C4-2B (cell line): ENCODE data around the gene ATP10D.

Source experiments
- H3K27ac ChIP-seq: fragments of 450-650 bp; 2 replicates; pipeline ENCODE4 v1.5.1; 2017
- CTCF ChIP-seq: fragments of 450-650 bp; conservative IDR thresholded peaks from 2 replicates; pipeline ENCODE4 v1.5.1; 2017; ENCODE audit warnings: mild to moderate bottlenecking
- ZFX ChIP-seq: fragments of 450-650 bp; IDR thresholded peaks from 2 replicates; pipeline ENCODE4 v1.6.1; 2017

ATP10D gene

DNA sequence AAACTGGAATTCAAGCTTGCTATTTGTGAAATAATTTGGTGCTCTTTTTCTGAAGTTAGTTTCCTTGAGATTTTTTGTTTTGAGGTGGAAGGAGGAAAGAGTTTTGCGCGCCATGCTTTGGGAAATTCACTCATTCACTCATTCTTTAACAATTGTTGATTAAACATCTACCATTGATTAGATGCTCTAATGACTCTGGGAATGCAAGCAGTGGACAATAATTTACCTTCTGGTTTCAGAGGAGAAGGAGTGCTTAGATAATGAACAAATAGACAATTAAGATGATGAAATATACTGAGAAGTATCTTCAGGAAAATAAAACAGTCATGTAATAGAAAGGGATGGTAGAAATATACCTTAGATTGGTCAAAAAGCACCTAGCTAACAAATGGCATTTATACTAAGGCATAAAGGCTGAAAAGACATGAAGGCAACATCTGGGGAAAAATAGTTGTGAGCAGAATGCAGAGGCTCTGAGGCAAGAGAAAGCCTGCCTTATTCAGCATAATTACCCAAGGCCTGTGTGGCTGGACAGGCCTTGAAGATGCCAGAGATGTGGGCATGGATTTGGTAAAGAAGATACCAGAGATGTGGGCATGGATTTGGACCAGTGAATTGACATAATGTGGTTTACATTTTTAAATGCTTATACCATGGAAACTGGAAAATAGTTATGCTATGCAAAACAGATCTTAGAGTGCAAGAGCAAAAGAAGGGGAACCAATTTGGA is 18.9 kb upstream of the ATP10D start:
- TF ChIP-seq ZFX (no peak), CTCF (no peak)
- H3K27ac ChIP-seq, result no peak overlapping the region

DNA sequence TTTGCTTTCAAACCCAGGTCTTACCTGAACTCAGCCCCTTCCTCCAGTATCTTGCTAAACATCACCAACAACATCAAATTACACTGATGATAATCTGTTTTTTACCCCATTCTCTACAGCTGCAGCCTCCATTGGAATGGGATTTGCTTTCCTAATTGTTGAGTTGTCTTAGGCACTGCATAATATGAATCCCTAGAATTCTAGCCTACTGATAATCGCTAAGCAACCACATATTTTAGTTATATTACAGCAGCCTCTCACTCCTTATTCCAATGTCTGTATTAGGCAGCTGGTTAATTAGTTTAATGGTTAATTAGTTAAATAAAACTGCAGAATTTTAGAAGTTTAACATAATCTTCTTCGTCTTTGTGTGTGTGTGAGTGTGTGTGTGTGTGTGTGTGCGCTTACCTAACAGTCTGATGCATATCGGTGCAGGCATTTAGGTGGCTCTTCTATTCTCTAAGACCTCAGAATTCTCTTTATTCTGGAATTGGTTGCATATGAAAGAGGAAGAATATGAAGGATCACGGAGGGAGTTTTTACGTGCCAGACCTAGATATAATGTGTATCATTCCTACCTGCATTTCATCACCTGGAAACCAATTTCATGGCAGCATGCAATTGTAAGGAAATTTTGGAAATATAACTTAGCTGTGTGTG is 16.2 kb upstream of the ATP10D start:
- no peak overlapping the region for H3K27ac ChIP-seq
- TF ChIP-seq CTCF (no peak), ZFX (no peak)

- TF ChIP-seq CTCF (no peak), ZFX (no peak)
- H3K27ac ChIP-seq, result no peak overlapping the region
Observed at GRCh38 chr4:47469951-47470350, 15.1 kb upstream of the ATP10D start.

DNA sequence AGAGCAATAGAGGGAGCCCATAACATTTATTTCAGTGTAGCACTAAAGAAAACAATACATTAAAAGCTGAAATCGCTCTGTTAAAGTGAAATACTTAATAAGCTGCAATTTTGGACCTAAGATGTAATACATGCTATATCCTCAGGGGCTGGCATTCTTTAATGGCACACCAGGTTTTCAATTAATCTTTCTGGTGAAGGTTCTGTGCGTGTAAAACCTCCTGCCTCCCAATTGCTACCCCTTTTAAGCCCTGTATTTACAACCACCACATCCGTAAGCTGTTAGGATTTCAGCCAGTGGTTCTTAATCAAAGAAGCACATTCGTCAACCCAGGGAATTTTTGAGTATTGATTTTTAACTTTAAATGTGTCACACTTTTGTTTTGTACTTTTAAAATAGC is 14.0 kb upstream of the ATP10D start:
- no peak for TF ChIP-seq ZFX
- TF ChIP-seq CTCF, result no peak
- no peak overlapping the region for H3K27ac ChIP-seq

DNA sequence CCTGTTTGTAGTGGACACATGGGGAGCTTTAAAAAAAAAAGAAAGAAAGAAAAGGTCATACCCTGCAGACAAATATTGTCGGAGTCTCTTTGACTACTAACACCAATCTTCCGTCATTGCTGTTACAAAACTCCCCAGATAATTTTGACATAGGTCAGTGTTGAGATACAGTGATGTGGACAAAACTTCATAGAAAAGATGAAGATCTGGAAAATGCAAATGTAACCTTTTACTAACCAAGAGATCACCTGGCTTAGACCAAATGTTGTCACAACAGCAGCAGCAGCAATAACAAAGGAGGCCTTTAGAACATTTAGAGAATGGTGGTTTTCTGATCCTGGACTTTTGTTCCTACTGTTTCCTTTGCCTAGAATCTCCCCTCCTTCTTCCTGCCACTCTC is 13.5 kb upstream of the ATP10D start:
- no peak for TF ChIP-seq ZFX
- no peak for TF ChIP-seq CTCF
- no peak overlapping the region for H3K27ac ChIP-seq

DNA sequence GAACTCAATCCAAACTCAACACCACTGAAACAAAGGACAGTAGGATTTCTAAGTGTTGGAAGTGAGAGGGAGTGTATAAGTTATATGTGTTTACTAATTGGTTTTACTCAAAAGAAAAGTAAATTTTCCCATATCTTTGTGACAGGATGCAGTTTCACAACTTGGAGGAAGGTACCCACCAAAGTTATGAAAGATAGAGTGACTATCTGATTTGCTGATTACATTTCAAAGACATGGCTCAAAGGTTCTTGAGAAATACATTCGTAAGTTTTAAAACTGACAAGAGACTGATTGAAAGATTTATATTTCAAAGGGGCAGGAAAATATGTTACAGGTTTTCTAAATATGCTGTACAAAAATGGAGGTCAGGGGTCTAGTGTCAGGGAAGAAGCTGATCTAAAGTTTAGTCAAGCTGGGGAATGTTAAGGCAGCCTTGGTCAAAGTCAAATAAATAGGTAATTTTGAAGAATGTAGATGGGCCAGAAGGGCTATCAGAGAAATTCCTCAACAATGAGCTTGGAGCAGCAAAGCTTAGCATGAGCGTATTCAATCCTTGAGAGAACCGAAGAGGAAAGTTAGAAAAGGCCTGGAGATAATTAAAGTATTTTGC is 11.8 kb upstream of the ATP10D start:
- no peak for TF ChIP-seq CTCF
- no peak for TF ChIP-seq ZFX
- no peak overlapping the region for H3K27ac ChIP-seq

- TF ChIP-seq CTCF (no peak), ZFX (no peak)
- no peak overlapping the region for H3K27ac ChIP-seq
Observed at GRCh38 chr4:47474799-47475198, 10.3 kb upstream of the ATP10D start.
